ENCODE measurements around the gene OPCML. TPM values are rescaled to one million over a fixed set of nuclear protein-coding genes. Genes with fewer than 3 reads are reported as not detected.

The OPCML gene
- total and polyA plus RNA-seq, 2 of the 13 experiments (the other 11 are each of a cell fraction or from before 2014, with no cell fraction given): not detected

DNA sequence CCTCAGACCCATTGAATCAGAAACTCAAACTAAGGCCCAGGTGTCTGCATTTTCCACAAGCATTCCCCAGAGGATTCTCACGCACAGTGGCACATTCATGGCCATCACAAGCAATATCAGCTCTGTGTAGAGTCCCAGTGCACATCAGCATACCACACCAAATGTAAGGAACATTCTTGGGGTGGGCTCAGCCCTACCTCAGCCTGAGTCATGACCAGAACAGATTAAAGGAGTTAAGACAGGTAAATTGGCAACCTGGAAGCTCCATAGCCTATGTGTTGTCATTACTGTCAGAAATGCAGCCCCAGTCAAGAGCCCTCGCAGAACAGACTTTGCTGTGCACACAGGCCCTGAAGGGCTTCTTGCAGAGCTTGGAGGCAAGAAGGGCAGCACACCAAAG, 53.1 kb downstream of the OPCML start (continued):
- no peak for TF ChIP-seq SP4 (CRISPR knock-in tag; IDR thresholded peaks at IDR 0.05)
- TF ChIP-seq ZNF589 (CRISPR knock-in tag; conservative IDR thresholded peaks at IDR 0.05): no peak

DNA sequence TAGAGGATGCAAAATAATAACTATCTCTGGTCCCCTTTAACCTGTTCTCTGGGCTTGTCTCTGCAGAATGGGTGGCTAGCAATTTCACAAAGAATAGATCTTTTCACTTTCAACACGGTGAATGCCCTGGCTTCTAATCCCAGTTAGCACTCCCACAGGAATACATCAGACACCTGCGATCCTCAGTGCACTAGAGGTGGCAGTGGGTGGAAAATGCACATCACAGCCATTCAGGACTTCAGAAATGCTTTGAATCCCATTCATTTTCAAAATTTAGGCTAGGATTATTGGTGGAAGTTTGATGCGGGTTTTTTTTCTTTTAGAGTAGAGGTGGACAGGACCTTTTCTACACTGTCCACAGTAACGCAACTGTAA, 55.1 kb downstream of the OPCML start:
- TF ChIP-seq TBL1XR1 (IDR thresholded peaks at IDR 0.05; ENCODE audit: borderline replicate concordance, low read length, partially characterized antibody): no peak
- no peak for TF ChIP-seq ZNF737 (CRISPR knock-in tag; IDR thresholded peaks at IDR 0.05; ENCODE audit: borderline replicate concordance)
- no peak for TF ChIP-seq RARG (CRISPR knock-in tag; IDR thresholded peaks at IDR 0.05; ENCODE audit: low read depth)
- no peak for TF ChIP-seq ZC3H13 (CRISPR knock-in tag; IDR thresholded peaks at IDR 0.05)
- no peak for TF ChIP-seq ZSCAN9 (CRISPR knock-in tag; IDR thresholded peaks at IDR 0.05; ENCODE audit: borderline replicate concordance)
- TF ChIP-seq STAT6 (CRISPR knock-in tag; IDR thresholded peaks at IDR 0.05; ENCODE audit: borderline replicate concordance): no peak
- no peak for TF ChIP-seq ZNF432 (CRISPR knock-in tag; IDR thresholded peaks at IDR 0.05; ENCODE audit: borderline replicate concordance)
- no peak for TF ChIP-seq NPAS2 (CRISPR knock-in tag; IDR thresholded peaks at IDR 0.05; ENCODE audit: borderline replicate concordance)
- TF ChIP-seq ZNF556 (CRISPR knock-in tag; IDR thresholded peaks at IDR 0.05; ENCODE audit: borderline replicate concordance): no peak
- no peak for TF ChIP-seq ATAD3A (CRISPR knock-in tag; IDR thresholded peaks at IDR 0.05)
- no peak for TF ChIP-seq ZBTB38 (CRISPR knock-in tag; IDR thresholded peaks at IDR 0.05)
- TF ChIP-seq ZNF451 (CRISPR knock-in tag; IDR thresholded peaks at IDR 0.05): no peak
- no peak for TF ChIP-seq ADNP (CRISPR knock-in tag; IDR thresholded peaks at IDR 0.05)
- no peak for TF ChIP-seq MTA3 (CRISPR knock-in tag; IDR thresholded peaks at IDR 0.05)
- no peaks in the 10 kb centered on the region for H3K79me2 ChIP-seq (ENCODE audit: insufficient read depth, low read length)
- no peaks in the 10 kb centered on the region for H4K20me1 ChIP-seq (ENCODE audit: insufficient read depth, low read length)
- H3K27me3 ChIP-seq (ENCODE audit: control insufficient read depth in 1 of 2, insufficient read depth in 2 of 2, low read length in 2 of 2): no peaks in the 10 kb centered on the region; a peak in 1 of 5 replicates
- DNase-seq (ENCODE audit: low spot score) (no peak), ATAC-seq (no peak), FAIRE-seq (no peak)
- H3K27ac ChIP-seq (ENCODE audit: extremely low read length, insufficient read depth, low read length): no peak overlapping the region
- intact Hi-C loops (cut with micrococcal nuclease; ENCODE audit: unreplicated experiment) (no loop called here), in situ Hi-C loops (cut with HindIII; ENCODE audit: extremely low pct_ligation_motif_present, low pct_unique_long_range_greater_than_20kb) (no loop called here)
- ChIA-PET CTCF (ENCODE audit: low intra/inter-chr PET ratio, low total read pairs) (interaction anchor here (0.9 kb wide), 1 partner anchor 342 kb away, joined by 3 read pairs; no protein-coding TSS in a partner anchor), POLR2A (no interaction called here)
- no peaks in the 10 kb centered on the region for H3K9me3 ChIP-seq (ENCODE audit: low read length)
- H3K4me2 ChIP-seq (ENCODE audit: low read depth, low read length): no peak overlapping the region
- H2AFZ ChIP-seq (ENCODE audit: low read length): no peak overlapping the region
- no peak overlapping the region for H3K9ac ChIP-seq (ENCODE audit: insufficient read depth, low read depth, low read length)
- no peaks in the 10 kb centered on the region for H3K36me3 ChIP-seq (replicated peaks in 1 of 2; ENCODE audit: control insufficient read depth in 1 of 2, insufficient read depth in 2 of 2, low read length in 2 of 2)
- H3K4me1 ChIP-seq (ENCODE audit: insufficient read depth, low read length): no peaks in the 10 kb centered on the region
- WGBS (ENCODE audit: low lambda C conversion rate): 51% methylated on average over 4 of the region's 4 CpGs
- no TSS peak for BruUV-seq (replicated peaks)
- no peak overlapping the region for H3K4me3 ChIP-seq (replicated peaks in 1 of 3; ENCODE audit: insufficient read depth in 1 of 3, low read depth in 2 of 3, low read length in 3 of 3)

Measured in HepG2 (cell line).